Head of caudate nucleus (tissue), 42 donors: Measurements from ENCODE around the gene DDX10.
"Not testable (repeated sequence)": the region's sequence is repeated elsewhere in the genome, so short reads cannot be mapped to it uniquely, and the experiment has no call there.

ENCODE experiments used
- DNase-seq, 42 donors: peaks; one replicate each; pipeline versions ENCODE4 v3.0.0 to v3.0.0-alpha.2; 2020 to 2021; ENCODE audit warnings: mixed read lengths in 7 of 42
- intact Hi-C: fragments of 100-400 bp; cut with DNase I; formaldehyde crosslinking; loops from one replicate; pipeline ENCODE4 v1.15.0; 2022

DDX10 gene

GRCh38 chr11:108698844-108699642 is 34.2 kb downstream of the DDX10 start:
- DNase-seq = no peak
- intact Hi-C loops = no loop called here

GRCh38 chr11:108703916-108704315 is 39.0 kb downstream of the DDX10 start:
- no peak for DNase-seq
- intact Hi-C loops = no loop called here

- DNase-seq = no peak
- intact Hi-C loops = no loop called here
These were observed 40.2 kb downstream of the DDX10 start for GRCh38 chr11:108705061-108705460.

- no peak for DNase-seq
- intact Hi-C loops = no loop called here
These were observed 43.3 kb downstream of the DDX10 start for GRCh38 chr11:108708173-108708572.

GRCh38 chr11:108709741-108710140 is 44.9 kb downstream of the DDX10 start:
- DNase-seq = no peak
- intact Hi-C loops = no loop called here

GRCh38 chr11:108713076-108713790 is 48.4 kb downstream of the DDX10 start:
- intact Hi-C loops = no loop called here
- DNase-seq = no peak

- intact Hi-C loops = no loop called here
These were observed 50.4 kb downstream of the DDX10 start for GRCh38 chr11:108715239-108715638.

GRCh38 chr11:108718466-108718865 is 53.6 kb downstream of the DDX10 start:
- no peak for DNase-seq
- intact Hi-C loops = no loop called here

More at GRCh38 chr11:108715239-108715638, 50.4 kb downstream of the DDX10 start:
- DNase-seq = no peak

- intact Hi-C loops = no loop called here
- no peak for DNase-seq
These were observed 60.3 kb downstream of the DDX10 start for GRCh38 chr11:108724974-108725689.

- intact Hi-C loops = no loop called here
These were observed 61.4 kb downstream of the DDX10 start for GRCh38 chr11:108726077-108726800.

GRCh38 chr11:108727665-108728064 is 62.8 kb downstream of the DDX10 start:
- intact Hi-C loops = no loop called here
- DNase-seq = no peak

More at GRCh38 chr11:108726077-108726800, 61.4 kb downstream of the DDX10 start:
- no peak for DNase-seq

GRCh38 chr11:108729227-108729871 is 64.5 kb downstream of the DDX10 start:
- intact Hi-C loops = no loop called here
- DNase-seq = no peak

- DNase-seq = no peak
- intact Hi-C loops = no loop called here
These were observed 67.5 kb downstream of the DDX10 start for GRCh38 chr11:108732395-108732794.

GRCh38 chr11:108733479-108734116 is 68.7 kb downstream of the DDX10 start:
- DNase-seq = peak in 12 of 42 donors; percentile 2 to 44 (median 8)
- intact Hi-C loops = no loop called here

GRCh38 chr11:108734283-108734682 is 69.4 kb downstream of the DDX10 start:
- DNase-seq = no peak
- intact Hi-C loops = no loop called here

- peak in 1 of 42 donors; percentile 2 for DNase-seq
- intact Hi-C loops = no loop called here
These were observed 70.2 kb downstream of the DDX10 start for GRCh38 chr11:108734956-108735559.

- DNase-seq = not testable (repeated sequence)
These were observed 75.3 kb downstream of the DDX10 start for GRCh38 chr11:108740132-108740531.

GRCh38 chr11:108743851-108744250 is 79.0 kb downstream of the DDX10 start:
- intact Hi-C loops = no loop called here
- no peak for DNase-seq

More at GRCh38 chr11:108740132-108740531, 75.3 kb downstream of the DDX10 start:
- intact Hi-C loops = not testable (repeated sequence)
